GM19239 (cell line): ENCODE data around the gene ZC3H12C.
"Not testable (repeated sequence)": the region's sequence is repeated elsewhere in the genome, so short reads cannot be mapped to it uniquely, and the experiment has no call there.

Source experiments
- DNase-seq: peaks from one replicate; pipeline ENCODE4 v3.0.0; 2011; ENCODE audit warnings: low spot score; ENCODE audit not compliant: insufficient read length
- FAIRE-seq: peaks from 2 replicates; lab custom pipeline; 2011; peaks lifted over from hg19 to GRCh38; lab: Jason Lieb, UNC

The ZC3H12C gene

GRCh38 chr11:110092515-110093406, at the start of gene ZC3H12C:
Gene ZC3H12C, plus strand, starts transcription at chr11:110093392. Its CDS starts 20 bp downstream, at chr11:110093412.
- peak; percentile 87 for FAIRE-seq
- peak; percentile 57 for DNase-seq

- FAIRE-seq, result no peak
- no peak for DNase-seq
These were observed 48.8 kb upstream of the ZC3H12C start for GRCh38 chr11:110044226-110044968.

- FAIRE-seq, result no peak
- no peak for DNase-seq
These were observed 46.3 kb upstream of the ZC3H12C start for GRCh38 chr11:110046775-110047380.

- FAIRE-seq (no peak), DNase-seq (no peak)
These were observed 43.5 kb upstream of the ZC3H12C start for GRCh38 chr11:110049501-110050200.

- no peak for FAIRE-seq
These were observed 43.0 kb upstream of the ZC3H12C start for GRCh38 chr11:110050201-110050506.

GRCh38 chr11:110053848-110054414, 39.3 kb upstream of the ZC3H12C start:
- FAIRE-seq (no peak), DNase-seq (no peak)

More at GRCh38 chr11:110050201-110050506, 43.0 kb upstream of the ZC3H12C start:
- no peak for DNase-seq

- no peak for DNase-seq
- FAIRE-seq, result no peak
These were observed 36.2 kb upstream of the ZC3H12C start for GRCh38 chr11:110056956-110057355.

- FAIRE-seq, result no peak
- no peak for DNase-seq
These were observed 33.3 kb upstream of the ZC3H12C start for GRCh38 chr11:110059706-110060463.

- DNase-seq (no peak), FAIRE-seq (no peak)
These were observed 31.9 kb upstream of the ZC3H12C start for GRCh38 chr11:110061296-110061695.

GRCh38 chr11:110062247-110062646, 30.9 kb upstream of the ZC3H12C start:
- DNase-seq (no peak), FAIRE-seq (no peak)

- DNase-seq (no peak), FAIRE-seq (peak; percentile 71)
These were observed 28.0 kb upstream of the ZC3H12C start for GRCh38 chr11:110065189-110065588.

- FAIRE-seq, DNase-seq: not testable (repeated sequence)
These were observed 25.2 kb upstream of the ZC3H12C start for GRCh38 chr11:110068001-110068400.

- DNase-seq, result no peak
- FAIRE-seq, result peak; percentile 72
These were observed 23.9 kb upstream of the ZC3H12C start for GRCh38 chr11:110069158-110069737.

GRCh38 chr11:110070176-110070575, 23.0 kb upstream of the ZC3H12C start:
- DNase-seq (no peak), FAIRE-seq (no peak)

GRCh38 chr11:110071197-110071596, 22.0 kb upstream of the ZC3H12C start:
- FAIRE-seq (peak; percentile 4), DNase-seq (no peak)

- DNase-seq, result no peak
- FAIRE-seq, result no peak
These were observed 20.3 kb upstream of the ZC3H12C start for GRCh38 chr11:110072930-110073329.

GRCh38 chr11:110074499-110074898, 18.7 kb upstream of the ZC3H12C start:
- no peak for DNase-seq

GRCh38 chr11:110075105-110075846, 17.9 kb upstream of the ZC3H12C start:
- DNase-seq, result no peak
- FAIRE-seq, result no peak

More at GRCh38 chr11:110074499-110074898, 18.7 kb upstream of the ZC3H12C start:
- FAIRE-seq, result no peak
